Stimulated activated CD4-positive, alpha-beta T cell treated with anti-CD3 and anti-CD28 coated beads, Interleukin-4, amount 100 ng/mL, for 1 hour (primary cell): Measurements from ENCODE around the gene OR2B3.
"Not testable (repeated sequence)": the region's sequence is repeated elsewhere in the genome, so short reads cannot be mapped to it uniquely, and the experiment has no call there.

Experiments
- DNase-seq: peaks from one replicate; pipeline ENCODE4 v3.0.0-alpha.2; 2020

OR2B3 gene, protein sequence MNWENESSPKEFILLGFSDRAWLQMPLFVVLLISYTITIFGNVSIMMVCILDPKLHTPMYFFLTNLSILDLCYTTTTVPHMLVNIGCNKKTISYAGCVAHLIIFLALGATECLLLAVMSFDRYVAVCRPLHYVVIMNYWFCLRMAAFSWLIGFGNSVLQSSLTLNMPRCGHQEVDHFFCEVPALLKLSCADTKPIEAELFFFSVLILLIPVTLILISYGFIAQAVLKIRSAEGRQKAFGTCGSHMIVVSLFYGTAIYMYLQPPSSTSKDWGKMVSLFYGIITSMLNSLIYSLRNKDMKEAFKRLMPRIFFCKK

DNA sequence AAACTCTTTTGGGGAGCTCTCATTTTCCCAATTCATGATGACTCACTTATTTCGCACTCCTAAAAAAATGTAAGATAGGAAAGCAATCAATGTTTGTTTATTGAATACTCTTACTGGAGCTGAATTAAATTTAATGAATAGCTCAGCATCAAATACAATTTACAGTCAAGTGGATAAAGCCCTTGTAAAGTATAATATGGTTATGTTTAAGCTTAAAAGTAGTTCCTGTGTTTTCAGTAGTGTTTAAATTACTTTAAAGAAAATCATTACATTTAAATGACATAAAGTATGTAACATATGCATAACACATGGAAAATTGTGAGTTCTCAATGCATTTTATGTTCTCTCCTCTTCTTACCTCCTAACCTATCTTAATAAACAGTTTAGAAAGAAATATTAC is at the start of gene OR2B3:
OR2B3 (minus strand) TSS at position 101 of the 400 bp plus-strand sequence; CDS start at position 36, 65 bp downstream.
- no peak for DNase-seq

DNA sequence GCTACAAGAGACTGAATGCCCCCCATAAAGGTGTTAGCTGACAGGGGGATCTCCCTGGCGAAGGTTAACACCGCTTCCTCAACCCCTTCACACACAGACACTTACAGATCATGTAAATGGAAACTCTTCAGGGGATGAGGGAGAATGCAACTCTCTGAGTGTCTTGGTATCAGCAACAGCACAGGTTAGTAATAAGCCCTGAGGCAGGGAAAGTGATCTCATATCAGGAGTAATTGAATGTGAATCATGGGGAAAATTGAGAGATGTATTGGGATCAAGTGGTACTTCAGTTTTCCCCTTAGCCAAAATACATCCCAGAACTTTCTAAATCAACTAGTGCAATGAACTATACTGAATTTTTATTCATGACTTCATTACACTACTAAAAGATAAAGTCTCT is 44.6 kb upstream of the OR2B3 start:
- no peak for DNase-seq

DNA sequence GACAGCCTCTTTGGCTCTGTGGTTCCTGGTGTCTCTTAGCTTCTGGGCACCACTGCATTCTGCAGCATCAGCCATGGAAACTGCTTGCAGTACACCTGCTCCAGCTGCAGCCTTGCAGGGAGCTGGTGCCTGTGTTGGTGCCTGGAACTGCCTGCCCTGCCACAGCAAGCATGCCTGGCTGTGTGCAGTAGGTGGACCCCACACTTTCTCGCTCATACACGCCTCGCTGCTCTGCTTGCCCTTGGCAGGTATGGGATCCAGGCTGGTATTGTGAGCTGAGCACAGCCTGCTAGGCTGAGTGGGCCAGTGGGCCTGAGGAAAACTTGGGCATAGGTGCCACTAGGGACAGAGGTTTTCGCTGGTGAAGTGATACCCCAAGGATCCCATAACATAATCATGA is 43.5 kb upstream of the OR2B3 start:
- DNase-seq, result no peak

DNA sequence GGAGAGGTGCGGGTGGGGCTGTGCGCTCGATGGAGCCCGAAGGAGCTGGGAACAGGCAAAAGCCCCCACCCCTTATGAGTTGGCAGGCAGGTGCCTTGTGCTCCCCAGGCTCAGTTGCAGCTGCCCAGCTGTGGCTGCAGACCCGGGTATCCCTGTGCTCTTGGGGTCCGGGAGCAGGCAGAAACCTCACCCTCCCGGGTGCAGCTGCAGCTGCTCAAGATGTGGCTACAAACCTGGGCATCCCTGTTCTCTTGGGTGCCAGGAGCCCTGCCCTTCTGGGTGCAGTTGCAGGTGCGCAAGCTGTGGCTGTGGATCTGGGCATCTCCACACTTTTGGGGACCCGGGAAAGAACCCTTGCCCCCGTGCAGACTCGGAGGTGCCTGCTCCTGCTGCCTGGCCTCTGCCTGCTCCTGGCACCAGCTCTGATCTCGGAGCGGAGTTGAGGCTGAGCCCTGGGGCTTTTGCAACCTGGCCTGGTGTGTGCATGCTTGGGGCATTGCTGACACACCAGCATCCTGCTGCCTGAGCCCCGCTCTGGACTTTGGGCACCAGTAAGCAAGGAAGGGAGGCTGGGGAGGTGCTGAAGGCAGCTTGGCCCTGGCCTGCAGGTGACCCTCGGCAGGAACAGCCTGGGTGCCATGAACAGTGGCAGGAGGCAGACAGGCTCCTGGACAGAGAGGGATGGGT is 42.4 kb upstream of the OR2B3 start:
- no peak for DNase-seq

DNA sequence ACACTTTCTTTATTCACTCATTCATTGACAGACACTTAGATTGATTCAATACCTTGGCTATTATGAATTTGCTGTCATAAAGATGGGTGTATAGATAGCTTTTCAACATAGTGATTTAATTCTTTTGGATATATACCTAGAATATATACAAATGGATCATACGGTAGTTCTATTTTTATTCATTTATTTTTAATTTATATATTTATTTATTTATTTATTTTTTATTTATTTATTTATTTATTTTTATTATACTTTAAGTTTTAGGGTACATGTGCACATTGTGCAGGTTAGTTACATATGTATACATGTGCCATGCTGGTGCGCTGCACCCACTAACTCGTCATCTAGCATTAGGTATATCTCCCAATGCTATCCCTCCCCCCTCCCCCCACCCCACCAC is 27.9 kb upstream of the OR2B3 start:
- not testable (repeated sequence) for DNase-seq

DNA sequence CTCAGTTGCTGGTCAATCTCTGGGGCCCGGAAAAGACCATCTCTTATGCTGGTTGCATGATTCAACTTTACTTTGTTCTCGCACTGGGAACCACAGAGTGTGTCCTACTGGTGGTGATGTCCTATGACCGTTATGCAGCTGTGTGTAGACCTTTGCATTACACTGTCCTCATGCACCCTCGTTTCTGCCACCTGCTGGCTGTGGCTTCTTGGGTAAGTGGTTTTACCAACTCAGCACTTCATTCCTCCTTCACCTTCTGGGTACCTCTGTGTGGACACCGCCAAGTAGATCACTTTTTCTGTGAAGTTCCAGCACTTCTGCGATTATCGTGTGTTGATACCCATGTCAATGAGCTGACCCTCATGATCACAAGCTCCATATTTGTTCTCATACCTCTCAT is 25.0 kb upstream of the OR2B3 start:
- no peak for DNase-seq

DNA sequence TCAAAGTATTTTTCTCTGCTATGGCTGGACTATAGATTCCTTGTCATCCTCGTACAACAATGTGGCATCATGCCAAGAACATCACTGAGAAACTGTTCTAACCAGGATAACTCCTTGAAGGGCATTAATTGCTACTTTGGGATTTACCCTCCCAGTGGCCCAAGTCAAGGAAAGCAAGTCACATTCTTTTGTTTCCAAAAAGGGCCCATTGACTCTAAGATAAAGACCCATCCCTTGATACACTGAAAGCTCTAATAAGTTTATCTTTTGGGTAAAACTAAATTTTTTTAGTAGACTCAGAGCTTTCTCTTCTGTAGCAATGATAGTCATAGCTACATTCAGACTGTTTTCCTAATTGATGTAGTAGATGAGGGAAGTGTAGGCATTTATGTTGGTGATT is 20.6 kb upstream of the OR2B3 start, which contains the start of gene OR2J3:
OR2J3 (plus strand) TSS at position 301 of the 400 bp plus-strand sequence. CDS start 3,833 bp downstream, outside the sequence.
- DNase-seq, result no peak

DNA sequence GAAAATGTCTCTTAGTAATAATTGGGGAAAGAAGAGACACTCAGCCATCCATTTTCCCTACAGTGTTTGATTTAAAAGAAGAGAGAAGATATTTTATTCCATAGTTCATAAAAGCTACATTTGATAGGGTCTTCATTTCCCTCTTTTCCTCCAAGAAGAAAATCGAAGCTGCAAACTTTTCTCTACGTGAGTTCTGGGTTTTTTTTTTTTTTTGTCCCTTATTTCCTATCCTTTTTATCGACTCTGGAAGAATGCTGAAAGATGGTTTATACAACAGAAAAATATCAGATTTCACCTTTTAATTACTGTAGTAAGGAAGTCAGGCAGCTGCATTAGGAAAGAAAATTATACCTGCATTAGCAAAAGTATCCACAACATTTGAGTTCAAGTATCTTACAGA is 12.1 kb upstream of the OR2B3 start, which contains the start of gene OR2J1:
OR2J1 (plus strand) TSS at position 301 of the 400 bp plus-strand sequence. CDS start 1,453 bp downstream, outside the sequence.
- no peak for DNase-seq

DNA sequence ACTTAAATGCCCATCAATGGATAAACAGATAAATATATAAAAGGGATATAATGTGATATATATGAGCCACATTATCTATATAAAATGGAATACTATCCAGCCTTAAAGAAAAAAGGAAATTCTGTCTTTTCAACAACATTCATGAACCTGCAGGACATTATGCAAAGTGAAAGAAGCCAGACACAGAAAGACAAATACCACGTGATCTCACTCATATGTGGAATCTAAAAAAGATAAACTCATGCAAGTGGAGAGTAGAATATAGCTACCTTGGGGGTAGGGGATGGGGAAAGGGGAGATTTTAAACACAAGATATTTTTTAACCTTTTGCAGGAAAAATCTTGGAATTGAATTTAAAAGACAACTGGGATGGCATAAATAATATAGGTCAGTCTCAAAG is 10.7 kb upstream of the OR2B3 start:
- DNase-seq, result no peak

DNA sequence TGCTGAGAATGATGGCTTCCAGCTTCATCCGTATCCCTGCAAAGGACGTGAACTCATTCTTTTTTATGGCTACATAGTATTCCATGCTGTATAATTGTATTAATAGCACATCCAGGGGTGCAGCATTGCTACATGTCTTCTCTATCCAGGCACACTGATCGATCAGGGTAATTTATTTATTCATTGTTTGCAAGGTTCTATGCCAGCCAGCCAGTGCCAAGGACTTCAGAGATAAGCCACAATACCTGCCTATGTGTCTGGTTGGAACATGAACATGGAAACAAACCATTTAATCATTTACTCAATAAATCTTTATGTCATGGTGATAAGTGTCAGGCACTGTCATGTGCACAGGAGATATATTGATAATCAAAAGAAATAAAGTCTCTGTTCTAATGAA is 5.8 kb upstream of the OR2B3 start:
- no peak for DNase-seq

DNA sequence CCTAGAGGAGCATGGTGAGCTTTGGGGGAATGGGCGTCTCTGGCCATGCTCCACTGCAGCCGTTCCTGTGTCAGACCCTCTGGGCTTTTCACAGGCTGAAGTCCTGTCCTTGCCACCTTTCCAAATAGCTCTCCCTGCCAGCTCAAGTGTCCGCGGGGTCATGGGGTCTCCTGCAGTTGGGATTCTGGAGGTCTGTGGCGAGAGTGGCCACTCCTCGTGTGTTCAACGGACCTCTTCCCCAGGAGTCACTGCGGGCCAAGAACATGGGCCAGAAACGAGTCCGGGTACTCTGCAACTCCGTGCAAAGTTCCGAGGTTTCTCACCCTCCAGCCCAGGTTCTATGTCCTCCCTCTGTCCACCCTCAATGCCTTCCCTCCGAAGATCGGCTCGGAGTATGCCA is 4.7 kb downstream of the OR2B3 start:
- DNase-seq, result no peak

DNA sequence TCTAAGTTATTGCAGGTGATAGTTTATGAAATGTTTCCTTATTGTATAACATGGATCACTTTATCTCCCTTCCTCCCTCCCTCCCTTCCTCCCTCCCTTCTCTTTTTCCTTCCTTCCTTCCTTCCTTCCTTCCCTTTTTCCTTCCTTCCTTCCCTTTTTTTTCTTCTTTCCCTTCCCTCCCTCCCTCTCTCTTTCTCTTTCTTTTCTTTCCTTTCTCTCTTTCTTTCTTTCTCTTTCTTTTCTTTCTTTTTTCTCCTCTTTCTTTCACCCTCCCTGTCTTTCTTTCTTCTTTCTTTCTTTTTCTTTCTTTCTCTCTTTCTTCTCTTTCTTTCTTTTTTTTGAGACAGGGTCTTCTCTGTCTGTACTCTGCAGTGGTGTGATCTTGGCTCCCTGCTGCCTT is 5.8 kb downstream of the OR2B3 start:
- no peak for DNase-seq

DNA sequence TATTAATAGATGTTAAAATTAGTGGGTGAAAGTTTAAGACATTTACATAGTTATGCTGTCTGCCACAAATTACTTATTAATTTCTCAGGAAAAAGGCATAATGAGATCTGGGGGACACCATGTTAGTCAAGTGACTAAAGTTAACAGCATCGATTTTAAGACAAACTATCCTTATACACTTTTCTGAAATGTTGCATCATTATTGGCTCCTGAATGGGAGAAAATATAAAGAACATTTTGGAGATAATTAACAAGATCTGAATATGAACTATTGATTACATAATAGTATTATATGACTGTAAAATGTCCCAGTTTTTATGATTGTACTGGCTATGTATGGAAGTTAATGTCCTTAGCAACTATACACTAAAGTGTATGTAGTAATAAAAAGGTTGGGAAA is 7.9 kb downstream of the OR2B3 start:
- DNase-seq, result no peak

DNA sequence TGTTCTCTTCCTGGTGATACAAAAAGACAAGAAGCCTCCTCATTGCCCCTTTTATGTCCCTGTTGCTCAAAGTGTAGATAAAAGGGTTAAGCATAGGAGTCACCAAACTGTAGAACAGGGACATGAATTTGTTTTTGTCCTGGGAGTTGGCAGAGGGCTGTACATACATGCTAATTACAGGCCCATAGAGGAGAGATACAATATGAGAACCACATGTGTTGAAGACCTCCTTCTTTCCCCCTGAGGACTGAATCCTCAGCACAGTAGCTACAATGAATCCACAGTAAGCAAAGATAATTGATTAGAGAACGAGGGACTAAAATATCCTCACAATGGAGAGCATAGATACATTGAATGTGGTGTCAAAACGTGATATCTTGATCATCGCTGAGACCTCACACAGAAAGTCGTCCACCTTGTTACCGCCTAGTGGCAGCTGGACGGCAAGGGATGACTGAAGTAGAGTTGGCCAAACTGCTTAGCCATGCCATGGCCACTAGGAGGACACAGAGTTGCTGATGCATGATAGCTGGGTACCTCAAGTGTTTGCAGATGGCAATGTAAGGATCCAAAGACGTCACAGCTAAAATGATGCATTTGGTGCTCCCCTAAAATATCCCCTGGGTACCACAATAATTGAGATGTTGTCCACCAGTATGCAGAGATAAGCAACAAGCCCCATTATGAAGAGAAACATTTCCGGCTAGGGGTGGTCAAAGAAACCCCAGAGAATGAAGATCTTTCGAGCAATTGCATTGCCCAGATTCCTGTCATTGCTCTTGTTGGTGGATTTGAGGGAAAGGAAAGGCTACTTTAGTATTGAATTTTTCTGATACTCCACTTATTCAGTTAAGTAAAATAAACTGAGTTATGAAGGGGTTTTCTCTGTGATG is 15.0 kb downstream of the OR2B3 start:
- DNase-seq, result peak; percentile 2

DNA sequence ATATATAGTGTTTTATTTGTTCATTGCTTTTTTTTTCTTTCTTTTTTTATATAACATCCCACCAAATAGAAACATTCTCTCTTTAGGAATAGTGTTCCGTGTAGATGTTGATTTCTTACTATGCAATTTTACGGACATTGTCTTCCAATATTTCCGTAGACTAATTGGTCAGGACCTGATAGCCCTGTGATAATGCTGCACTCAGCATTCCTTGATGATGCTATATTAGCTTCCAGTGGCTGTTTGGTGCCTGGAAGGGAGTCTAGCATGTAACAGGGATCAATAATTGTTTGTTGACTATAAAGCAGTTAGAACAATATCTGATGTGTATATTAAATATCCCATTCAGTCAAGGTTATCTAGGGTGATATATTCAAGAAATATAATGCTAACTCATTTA is 35.4 kb downstream of the OR2B3 start:
- no peak for DNase-seq

DNA sequence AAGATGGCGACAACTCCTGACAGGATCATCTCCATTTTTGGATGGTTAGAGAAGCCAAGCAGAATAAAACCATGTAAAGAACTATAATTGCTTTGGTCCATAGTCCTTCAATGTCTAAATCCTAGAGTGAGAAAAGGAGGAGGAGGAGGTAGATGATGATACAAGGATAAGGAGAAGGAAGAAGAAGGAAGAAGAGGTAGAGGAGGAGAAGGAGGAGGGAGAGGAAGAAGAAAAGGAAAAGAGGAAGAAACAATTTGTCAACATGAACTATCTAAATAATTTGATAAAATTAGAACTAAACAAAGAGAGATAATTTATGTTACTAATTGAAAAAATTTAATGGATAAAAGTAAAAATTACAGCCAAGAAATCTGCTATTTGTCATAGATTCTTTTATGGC is 42.0 kb downstream of the OR2B3 start, which contains the start of gene OR2W1:
OR2W1 (minus strand) TSS at position 101 of the 400 bp plus-strand sequence; CDS start at position 101, 0 bp downstream.
- no peak for DNase-seq
